ENCODE data around the gene PTCRA. TPM values are rescaled to one million over a fixed set of nuclear protein-coding genes. Genes with fewer than 3 reads are reported as not detected.

Gene PTCRA
- total RNA-seq, 1 donor from 2014 or later = 0.37 TPM

DNA sequence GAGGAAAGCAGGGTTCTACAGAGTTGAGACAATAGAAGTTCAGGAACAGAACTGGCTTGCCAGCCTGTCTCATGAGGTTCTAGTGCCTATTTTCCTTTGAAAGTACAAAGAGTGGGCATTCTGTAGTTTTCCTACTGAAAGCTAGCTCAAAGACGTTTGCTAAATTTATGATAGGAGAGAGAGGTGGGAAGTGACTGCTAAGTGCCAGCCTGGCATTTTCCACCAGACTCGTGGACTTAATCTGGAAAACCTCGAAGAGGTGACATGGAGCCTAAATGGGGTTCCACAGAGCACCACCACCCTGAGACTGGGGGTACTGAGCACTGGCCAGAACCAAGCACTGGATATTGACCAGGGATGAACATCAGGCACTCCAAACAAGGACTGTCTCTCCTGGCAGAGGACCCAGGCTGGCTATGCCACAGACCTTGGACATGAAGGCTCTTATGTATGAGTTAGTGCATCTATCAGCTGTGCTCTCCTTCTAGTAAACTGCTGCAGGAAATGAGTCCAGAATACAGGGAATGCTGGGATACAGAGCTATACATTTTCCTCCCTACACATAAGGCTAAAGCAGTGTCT lies 56.0 kb downstream of the PTCRA start:
- no peak for DNase-seq (ENCODE audit: low spot score)

DNA sequence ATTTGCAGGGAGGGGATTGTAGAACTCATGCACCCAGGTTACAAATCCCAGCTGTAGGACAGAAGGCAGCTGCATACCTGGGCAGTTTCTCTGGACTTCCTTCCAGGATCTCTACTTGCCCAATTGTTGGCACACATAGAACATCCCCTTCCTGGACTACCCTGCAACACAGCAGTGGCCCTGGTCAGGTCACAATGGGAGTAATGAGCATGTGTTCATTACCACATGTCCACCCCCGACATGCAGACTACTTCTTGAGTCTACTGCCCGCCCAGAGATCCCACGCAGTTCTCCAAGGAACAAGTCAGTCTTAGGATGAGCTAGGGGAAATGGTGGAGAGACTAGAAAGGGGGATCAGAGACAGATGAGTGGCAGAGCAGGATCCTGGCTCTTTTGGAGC lies 58.1 kb downstream of the PTCRA start:
- DNase-seq (ENCODE audit: low spot score) = no peak

DNA sequence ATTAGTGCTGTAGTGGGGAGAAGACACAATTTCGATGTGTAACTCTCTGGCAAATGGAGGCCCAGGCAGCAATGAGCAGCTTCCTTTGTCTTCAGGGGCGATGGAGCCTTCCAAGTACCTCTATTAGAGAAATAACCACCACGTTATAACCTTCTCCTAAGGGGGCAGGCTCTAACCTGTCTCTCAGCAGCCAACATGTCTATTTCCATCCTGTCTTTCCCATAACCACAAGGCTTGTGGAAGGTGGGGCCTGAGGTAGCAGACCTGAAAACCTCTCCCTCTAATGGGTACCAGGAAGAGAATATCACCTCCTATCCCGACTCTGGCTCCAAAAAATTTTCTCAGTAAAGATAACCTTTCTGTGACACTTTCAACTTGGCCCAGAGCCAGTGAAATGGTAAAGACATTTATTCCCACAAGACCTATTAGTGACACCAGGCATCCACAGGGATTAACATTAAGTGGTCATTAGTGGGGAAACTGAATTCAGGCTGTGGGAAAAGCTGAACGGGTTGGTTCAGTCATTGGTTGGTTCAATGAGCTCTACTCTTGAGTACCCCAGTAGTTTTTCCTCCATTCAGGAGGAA lies 59.2 kb downstream of the PTCRA start:
- no peak for DNase-seq (ENCODE audit: low spot score)

Other genes starting within 250 kb of the PTCRA start
- 1.7 TPM for gene PRPH2, start 193.5 kb upstream of the PTCRA start, total RNA-seq
- 19.7 TPM for gene TBCC, start 169.9 kb upstream of the PTCRA start, total RNA-seq
- gene BICRAL, start 134.0 kb upstream of the PTCRA start, total RNA-seq = 18.1 TPM
- 61.1 TPM for gene RPL7L1, start 36.4 kb upstream of the PTCRA start, total RNA-seq
- 88.9 TPM for gene CNPY3, start 13.4 kb downstream of the PTCRA start, total RNA-seq
- gene GNMT, start 44.7 kb downstream of the PTCRA start, total RNA-seq = 0.52 TPM
- gene PEX6, start 63.1 kb downstream of the PTCRA start, total RNA-seq = 53.0 TPM
- gene PPP2R5D, start 68.5 kb downstream of the PTCRA start, total RNA-seq = 34.9 TPM
- 66.3 TPM for gene MEA1, start 97.9 kb downstream of the PTCRA start, total RNA-seq
- 93.8 TPM for gene KLHDC3, start 98.2 kb downstream of the PTCRA start, total RNA-seq
- gene RRP36, start 105.6 kb downstream of the PTCRA start, total RNA-seq = 40.6 TPM
- gene CUL7, start 137.8 kb downstream of the PTCRA start, total RNA-seq = 29.5 TPM
- gene MRPL2, start 143.4 kb downstream of the PTCRA start, total RNA-seq = 49.1 TPM
- 71.6 TPM for gene KLC4, start 143.6 kb downstream of the PTCRA start, total RNA-seq
- gene PTK7, start 160.3 kb downstream of the PTCRA start, total RNA-seq = 30.0 TPM

All from mucosa of gallbladder (tissue), 1 donor.